ENCODE measurements around the gene TTLL5. TPM values are rescaled to one million over a fixed set of nuclear protein-coding genes. Genes with fewer than 3 reads are reported as not detected.
A peak's percentile ranks its signal among the peaks of the same experiment; 100 is the strongest.

Gene TTLL5
- total RNA-seq, 2 experiments from 2014 or later = 28.9 to 43.4 TPM

GRCh38 chr14:75871181-75871880 is 210.3 kb downstream of the TTLL5 start:
- Mint-ChIP-seq H3K4me3 (no peak overlapping the region), H3K27ac (no peak overlapping the region)
- CTCF ChIA-PET = interaction anchor here (0.7 to 1.1 kb wide), 2 partner anchors 35 to 483 kb away, joined by 3 read pairs; no protein-coding TSS in a partner anchor

DNA sequence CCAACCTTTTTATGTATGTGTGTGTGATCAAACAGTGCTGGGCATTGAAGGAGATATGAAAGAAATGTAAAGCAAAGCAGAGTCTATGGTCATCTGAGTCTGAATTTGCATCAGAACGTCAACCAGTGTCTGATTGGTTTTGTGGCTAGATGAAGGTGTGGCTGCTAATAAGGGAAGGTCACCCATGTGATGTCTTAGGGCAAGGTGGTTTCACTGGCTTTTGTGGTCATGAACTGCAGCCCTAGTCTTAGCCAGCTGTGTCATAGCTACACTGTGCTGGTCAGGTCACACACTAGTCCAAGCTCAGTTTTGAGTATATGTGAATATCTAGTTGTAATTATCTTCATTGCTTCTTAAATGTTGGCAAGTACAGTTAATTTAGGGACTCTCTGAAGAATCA is 214.9 kb downstream of the TTLL5 start:
- Mint-ChIP-seq H3K27me3 (no peaks in the 10 kb centered on the region), H3K27ac (no peak overlapping the region), H3K4me3 (no peak overlapping the region), H3K36me3 (peaks cover 2% of the 10 kb centered on the region), H3K9me3 (ENCODE audit: low read depth) (no peaks in the 10 kb centered on the region), H3K4me1 (peaks cover 44% of the 10 kb centered on the region)
- ATAC-seq (peak; percentile 58), DNase-seq (peak; percentile 49)
- CTCF ChIA-PET = no interaction called here

More at GRCh38 chr14:75871181-75871880, 210.3 kb downstream of the TTLL5 start:
- DNase-seq (no peak), ATAC-seq (no peak)
- H3K36me3 Mint-ChIP-seq = peaks cover 4% of the 10 kb centered on the region
- H3K27me3 Mint-ChIP-seq = no peaks in the 10 kb centered on the region
- no peaks in the 10 kb centered on the region for H3K9me3 Mint-ChIP-seq (ENCODE audit: low read depth)
- peaks cover 16% of the 10 kb centered on the region for H3K4me1 Mint-ChIP-seq

GRCh38 chr14:75876530-75876929 is 215.5 kb downstream of the TTLL5 start:
- H3K27me3 Mint-ChIP-seq = no peaks in the 10 kb centered on the region
- no peaks in the 10 kb centered on the region for H3K9me3 Mint-ChIP-seq (ENCODE audit: low read depth)
- no peak for ATAC-seq
- H3K4me1 Mint-ChIP-seq = peaks cover 46% of the 10 kb centered on the region
- DNase-seq = no peak
- peaks cover 2% of the 10 kb centered on the region for H3K36me3 Mint-ChIP-seq
- H3K4me3 Mint-ChIP-seq = no peak overlapping the region
- H3K27ac Mint-ChIP-seq = no peak overlapping the region
- CTCF ChIA-PET = no interaction called here

- peaks cover 47% of the 10 kb centered on the region for H3K4me1 Mint-ChIP-seq
- CTCF ChIA-PET = no interaction called here
- H3K36me3 Mint-ChIP-seq = peaks cover 2% of the 10 kb centered on the region
- H3K4me3 Mint-ChIP-seq = no peak overlapping the region
- no peak overlapping the region for H3K27ac Mint-ChIP-seq
- no peaks in the 10 kb centered on the region for H3K27me3 Mint-ChIP-seq
- H3K9me3 Mint-ChIP-seq (ENCODE audit: low read depth) = no peaks in the 10 kb centered on the region
- no peak for ATAC-seq
- DNase-seq = no peak
These were observed 216.2 kb downstream of the TTLL5 start for GRCh38 chr14:75877292-75877691.

- peaks cover 2% of the 10 kb centered on the region for H3K36me3 Mint-ChIP-seq
- no peak for DNase-seq
- H3K9me3 Mint-ChIP-seq (ENCODE audit: low read depth) = no peaks in the 10 kb centered on the region
- ATAC-seq = no peak
- H3K4me3 Mint-ChIP-seq = no peak overlapping the region
- no peaks in the 10 kb centered on the region for H3K27me3 Mint-ChIP-seq
- peaks cover 47% of the 10 kb centered on the region for H3K4me1 Mint-ChIP-seq
- no peak overlapping the region for H3K27ac Mint-ChIP-seq
- CTCF ChIA-PET = no interaction called here
These were observed 216.8 kb downstream of the TTLL5 start for GRCh38 chr14:75877884-75878283.

DNA sequence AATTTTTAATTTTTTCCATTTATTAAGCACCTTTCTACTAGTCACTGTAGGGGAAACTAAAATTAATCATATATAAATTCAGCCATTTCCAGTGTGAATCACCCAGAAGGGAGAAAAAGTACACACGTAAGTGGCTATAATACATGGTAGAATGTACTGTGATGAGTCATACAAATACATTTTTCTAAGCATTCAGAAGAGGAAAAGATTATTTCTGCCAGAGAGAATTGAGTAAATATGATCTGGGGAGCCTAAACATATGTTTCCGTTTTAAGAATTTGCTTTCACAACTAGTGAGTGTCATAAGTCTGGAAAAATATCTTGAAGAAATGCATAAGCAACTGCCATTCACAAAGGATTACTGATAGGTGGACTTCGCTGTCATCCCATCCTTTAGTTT is 218.0 kb downstream of the TTLL5 start:
- H3K27ac Mint-ChIP-seq = no peak overlapping the region
- ATAC-seq = peak; percentile 71
- H3K9me3 Mint-ChIP-seq (ENCODE audit: low read depth) = no peaks in the 10 kb centered on the region
- no peaks in the 10 kb centered on the region for H3K27me3 Mint-ChIP-seq
- CTCF ChIA-PET = interaction anchor here (2.5 kb wide), 1 partner anchor 27 kb away, joined by 11 read pairs; no protein-coding TSS in a partner anchor
- H3K4me1 Mint-ChIP-seq = peaks cover 47% of the 10 kb centered on the region
- no peak overlapping the region for H3K4me3 Mint-ChIP-seq
- no peak for DNase-seq
- peaks cover 3% of the 10 kb centered on the region for H3K36me3 Mint-ChIP-seq

DNA sequence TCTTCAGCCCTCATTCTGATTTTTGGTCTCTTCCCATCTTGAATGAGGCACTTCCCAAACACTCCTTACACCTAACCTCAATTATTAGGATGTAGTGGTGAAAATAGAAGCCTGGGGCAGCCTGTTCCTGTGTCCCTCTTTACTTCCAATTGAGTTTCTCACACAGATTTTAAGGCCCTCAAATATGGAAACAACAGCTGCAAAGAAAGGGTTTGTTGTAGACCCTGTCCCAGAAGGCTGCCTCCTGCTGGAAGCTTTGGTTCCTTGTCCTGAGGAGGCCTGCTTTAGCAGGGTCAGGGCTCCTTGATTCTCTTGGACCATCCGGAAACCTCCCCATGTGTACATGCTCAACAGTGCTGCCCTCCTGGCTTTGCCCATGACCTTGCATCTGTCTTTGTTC is 219.5 kb downstream of the TTLL5 start:
- no peak for DNase-seq
- Mint-ChIP-seq H3K4me1 (peaks cover 44% of the 10 kb centered on the region), H3K27me3 (no peaks in the 10 kb centered on the region), H3K9me3 (ENCODE audit: low read depth) (no peaks in the 10 kb centered on the region), H3K4me3 (no peak overlapping the region), H3K27ac (no peak overlapping the region), H3K36me3 (peaks cover 4% of the 10 kb centered on the region)
- no peak for ATAC-seq
- CTCF ChIA-PET = interaction anchor here (2.5 kb wide), 1 partner anchor 26 kb away, joined by 11 read pairs; no protein-coding TSS in a partner anchor

DNA sequence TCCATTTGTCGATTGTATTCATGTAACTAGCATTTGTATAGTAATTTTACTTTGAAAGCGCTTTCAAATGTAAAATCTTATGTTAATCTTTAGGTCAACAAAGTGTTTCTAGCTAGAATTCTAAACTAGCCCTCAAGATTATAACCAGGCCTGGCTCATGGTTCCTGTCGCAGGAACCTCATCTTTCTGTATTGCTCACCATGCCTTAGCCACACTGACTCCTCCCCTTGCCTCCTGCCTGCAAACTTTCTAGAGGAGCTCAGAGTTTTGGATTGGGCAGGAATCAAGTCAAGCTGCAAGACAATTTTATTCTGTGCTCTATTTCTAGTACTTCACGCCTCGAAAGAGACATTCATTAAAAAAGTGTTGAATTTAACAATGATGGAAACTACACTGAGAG is 220.9 kb downstream of the TTLL5 start:
- DNase-seq (no peak), ATAC-seq (no peak)
- H3K4me3 Mint-ChIP-seq = no peak overlapping the region
- H3K9me3 Mint-ChIP-seq (ENCODE audit: low read depth) = no peaks in the 10 kb centered on the region
- H3K4me1 Mint-ChIP-seq = peaks cover 29% of the 10 kb centered on the region
- H3K36me3 Mint-ChIP-seq = peaks cover 6% of the 10 kb centered on the region
- no peaks in the 10 kb centered on the region for H3K27me3 Mint-ChIP-seq
- peak overlapping the region; percentile 37 for H3K27ac Mint-ChIP-seq
- CTCF ChIA-PET = interaction anchor here (1.3 to 1.8 kb wide), 2 partner anchors 25 to 173 kb away, joined by 5 to 9 read pairs; no protein-coding TSS in a partner anchor

GRCh38 chr14:75884198-75884611 is 223.2 kb downstream of the TTLL5 start:
- ATAC-seq = no peak
- Mint-ChIP-seq H3K9me3 (ENCODE audit: low read depth) (no peaks in the 10 kb centered on the region), H3K36me3 (peaks cover 6% of the 10 kb centered on the region), H3K27me3 (no peaks in the 10 kb centered on the region), H3K27ac (no peak overlapping the region), H3K4me3 (no peak overlapping the region), H3K4me1 (peaks cover 11% of the 10 kb centered on the region)
- DNase-seq = no peak
- CTCF ChIA-PET = interaction anchor here (1.5 kb wide), 1 partner anchor 22 kb away, joined by 4 read pairs; no protein-coding TSS in a partner anchor

GRCh38 chr14:75885829-75886228 is 224.8 kb downstream of the TTLL5 start:
- H3K9me3 Mint-ChIP-seq (ENCODE audit: low read depth) = no peaks in the 10 kb centered on the region
- ATAC-seq = no peak
- H3K36me3 Mint-ChIP-seq = peaks cover 6% of the 10 kb centered on the region
- no peak overlapping the region for H3K4me3 Mint-ChIP-seq
- H3K27me3 Mint-ChIP-seq = no peaks in the 10 kb centered on the region
- H3K27ac Mint-ChIP-seq = no peak overlapping the region
- DNase-seq = no peak
- CTCF ChIA-PET = interaction anchor here (1.5 kb wide), 1 partner anchor 231 kb away, joined by 3 read pairs; no protein-coding TSS in a partner anchor
- H3K4me1 Mint-ChIP-seq = peaks cover 8% of the 10 kb centered on the region

DNA sequence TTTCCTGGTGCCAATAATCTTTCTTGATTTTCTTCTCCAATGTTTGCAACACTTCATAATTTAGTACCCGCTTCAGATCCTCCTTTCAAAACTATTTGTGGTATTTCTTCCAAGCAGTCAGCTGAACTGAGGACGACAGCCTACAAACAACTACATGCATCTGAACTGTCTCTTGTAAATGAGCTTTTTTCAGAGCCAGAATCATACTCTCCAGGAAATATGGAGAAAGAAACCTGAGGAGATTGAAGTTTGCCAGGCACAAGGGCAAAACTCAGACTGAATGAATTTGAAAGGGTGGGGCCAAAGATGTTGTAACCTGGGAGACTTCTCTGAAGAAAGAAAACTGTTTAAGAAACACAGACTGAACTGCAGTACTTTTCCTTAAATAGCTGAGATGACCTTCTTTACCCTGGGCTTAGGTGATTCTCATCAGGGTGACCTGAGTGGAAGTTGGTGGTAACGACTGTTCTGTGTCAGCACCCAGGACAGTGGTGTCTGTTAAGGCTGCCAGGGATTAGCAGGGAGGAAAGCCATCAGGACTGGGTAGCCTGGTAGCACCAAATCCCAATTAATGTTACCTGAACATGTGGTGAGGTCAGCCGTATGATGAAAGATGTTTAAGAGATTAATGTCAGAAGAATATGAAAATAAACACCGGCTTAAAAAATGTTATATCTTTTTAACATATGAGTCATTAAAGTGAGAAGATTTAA is 225.7 kb downstream of the TTLL5 start:
- no peak overlapping the region for H3K4me3 Mint-ChIP-seq
- H3K9me3 Mint-ChIP-seq (ENCODE audit: low read depth) = no peaks in the 10 kb centered on the region
- no peak overlapping the region for H3K27ac Mint-ChIP-seq
- H3K36me3 Mint-ChIP-seq = peaks cover 6% of the 10 kb centered on the region
- DNase-seq (no peak), ATAC-seq (no peak)
- no peaks in the 10 kb centered on the region for H3K27me3 Mint-ChIP-seq
- peaks cover 5% of the 10 kb centered on the region for H3K4me1 Mint-ChIP-seq
- CTCF ChIA-PET = interaction anchor here (0.6 to 1.5 kb wide), 2 partner anchors 232 to 1083 kb away, joined by 3 read pairs; no protein-coding TSS in a partner anchor

DNA sequence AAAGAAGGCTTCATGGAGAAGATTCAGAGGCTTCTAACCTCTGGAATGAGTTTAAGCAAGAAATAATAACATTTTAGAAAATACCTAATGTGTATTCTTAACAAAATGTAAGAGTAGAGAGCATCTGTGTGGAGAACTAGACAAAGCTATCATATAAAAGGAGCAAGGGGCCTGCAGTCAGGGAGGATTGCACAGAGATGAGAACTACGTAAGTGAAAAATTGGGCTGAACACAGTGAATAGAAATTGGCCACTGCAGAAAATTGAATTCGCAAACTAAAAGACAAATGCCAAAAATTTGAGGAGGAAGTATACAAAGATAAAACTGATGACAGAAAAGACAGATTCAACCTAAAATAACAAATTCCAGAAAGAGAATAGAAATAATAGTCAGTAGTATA is 227.9 kb downstream of the TTLL5 start:
- ATAC-seq (no peak), DNase-seq (no peak)
- CTCF ChIA-PET = no interaction called here
- Mint-ChIP-seq H3K4me3 (no peak overlapping the region), H3K9me3 (ENCODE audit: low read depth) (no peaks in the 10 kb centered on the region), H3K36me3 (peaks cover 3% of the 10 kb centered on the region), H3K4me1 (no peaks in the 10 kb centered on the region), H3K27ac (no peak overlapping the region), H3K27me3 (no peaks in the 10 kb centered on the region)

DNA sequence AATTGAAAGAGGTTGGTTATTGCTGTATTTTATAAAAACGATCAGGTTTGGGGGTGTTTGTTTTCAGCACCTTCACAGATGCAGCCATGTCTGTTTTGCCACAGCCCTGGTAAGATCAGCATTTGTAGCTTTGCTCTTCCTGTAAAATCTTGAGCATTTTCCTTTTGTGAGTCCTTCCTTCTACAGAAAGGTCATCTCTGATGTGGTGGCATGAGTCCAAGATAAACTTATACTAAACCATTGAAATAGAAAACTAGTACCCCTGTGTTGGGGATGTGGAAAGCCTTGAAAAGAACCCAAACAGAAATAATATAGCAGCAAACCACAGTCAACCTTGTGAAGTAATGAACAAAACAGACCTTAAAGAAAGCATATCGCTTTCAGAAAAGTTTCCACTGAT is 235.3 kb downstream of the TTLL5 start:
- no peak overlapping the region for H3K4me3 Mint-ChIP-seq
- no peaks in the 10 kb centered on the region for H3K4me1 Mint-ChIP-seq
- no peaks in the 10 kb centered on the region for H3K9me3 Mint-ChIP-seq (ENCODE audit: low read depth)
- no peak for DNase-seq
- H3K27ac Mint-ChIP-seq = no peak overlapping the region
- no peaks in the 10 kb centered on the region for H3K36me3 Mint-ChIP-seq
- ATAC-seq = no peak
- CTCF ChIA-PET = no interaction called here
- H3K27me3 Mint-ChIP-seq = no peaks in the 10 kb centered on the region

GRCh38 chr14:75904311-75904710 is 243.3 kb downstream of the TTLL5 start:
- H3K36me3 Mint-ChIP-seq = no peaks in the 10 kb centered on the region
- no peak overlapping the region for H3K4me3 Mint-ChIP-seq
- no peak for DNase-seq
- no peaks in the 10 kb centered on the region for H3K4me1 Mint-ChIP-seq
- H3K27me3 Mint-ChIP-seq = no peaks in the 10 kb centered on the region
- ATAC-seq = no peak
- H3K9me3 Mint-ChIP-seq (ENCODE audit: low read depth) = no peaks in the 10 kb centered on the region
- no peak overlapping the region for H3K27ac Mint-ChIP-seq
- CTCF ChIA-PET = interaction anchor here (6.5 kb wide), 1 partner anchor 78 kb away, joined by 118 read pairs; the partner anchor contains the start of genes IFT43 and TGFB3
